ENCODE measurements around the gene PROSER1.

PROSER1 gene

GRCh38 chr13:38965281-38965680 lies 72.6 kb downstream of the PROSER1 start:
- no peak for DNase-seq (ENCODE audit: extremely low read depth, insufficient read length)
- Histone ChIP-seq H3K4me3 (replicated peaks; ENCODE audit: low read depth, low read length) (no peak overlapping the region), H3K27me3 (replicated peaks; ENCODE audit: control insufficient read depth, insufficient read depth, low read length) (no peaks in the 10 kb centered on the region), H3K36me3 (ENCODE audit: control insufficient read depth, insufficient read depth, low read length) (no peaks in the 10 kb centered on the region)
- TF ChIP-seq CTCF (IDR thresholded peaks at IDR 0.05; ENCODE audit: insufficient read depth, low read length, poor library complexity, severe bottlenecking) = no peak

- Histone ChIP-seq H3K36me3 (ENCODE audit: control insufficient read depth, insufficient read depth, low read length) (no peaks in the 10 kb centered on the region), H3K4me3 (replicated peaks; ENCODE audit: low read depth, low read length) (no peak overlapping the region), H3K27me3 (replicated peaks; ENCODE audit: control insufficient read depth, insufficient read depth, low read length) (no peaks in the 10 kb centered on the region)
- no peak for TF ChIP-seq CTCF (IDR thresholded peaks at IDR 0.05; ENCODE audit: insufficient read depth, low read length, poor library complexity, severe bottlenecking)
- no peak for DNase-seq (ENCODE audit: extremely low read depth, insufficient read length)
Observed at GRCh38 chr13:38960175-38960574, 77.7 kb downstream of the PROSER1 start.
